Activated naive CD8-positive, alpha-beta T cell treated with anti-CD3 and anti-CD28 coated beads, Interleukin-2, amount 50 U/mL, for 16 hours (primary cell): Measurements from ENCODE around the gene MAP7.
"Not testable (repeated sequence)": the region's sequence is repeated elsewhere in the genome, so short reads cannot be mapped to it uniquely, and the experiment has no call there.

Experiments used
- DNase-seq: peaks from one replicate; pipeline ENCODE4 v3.0.0-alpha.2; 2020; ENCODE audit warnings: low read depth, low spot score

MAP7 gene

GRCh38 chr6:136470044-136470443 is 80.2 kb downstream of the MAP7 start:
- no peak for DNase-seq

- DNase-seq, result no peak
Measured at GRCh38 chr6:136469154-136469553, 81.1 kb downstream of the MAP7 start.

- no peak for DNase-seq
Measured at GRCh38 chr6:136468711-136469110, 81.5 kb downstream of the MAP7 start.

- no peak for DNase-seq
Measured at GRCh38 chr6:136467186-136467585, 83.0 kb downstream of the MAP7 start.

GRCh38 chr6:136466777-136467176 is 83.4 kb downstream of the MAP7 start:
- no peak for DNase-seq

GRCh38 chr6:136465766-136466303 is 84.4 kb downstream of the MAP7 start:
- no peak for DNase-seq

- no peak for DNase-seq
Measured at GRCh38 chr6:136464874-136465273, 85.3 kb downstream of the MAP7 start.

- no peak for DNase-seq
Measured at GRCh38 chr6:136464148-136464547, 86.1 kb downstream of the MAP7 start.

- DNase-seq, result no peak
Measured at GRCh38 chr6:136463743-136464142, 86.5 kb downstream of the MAP7 start.

GRCh38 chr6:136446579-136447187 is 103.5 kb downstream of the MAP7 start:
- DNase-seq, result no peak

- DNase-seq, result no peak
Measured at GRCh38 chr6:136446145-136446544, 104.1 kb downstream of the MAP7 start.

GRCh38 chr6:136445063-136445462 is 105.2 kb downstream of the MAP7 start:
- DNase-seq, result no peak

GRCh38 chr6:136440203-136440602 is 110.0 kb downstream of the MAP7 start:
- DNase-seq, result no peak

GRCh38 chr6:136439514-136440190 is 110.6 kb downstream of the MAP7 start:
- no peak for DNase-seq

- no peak for DNase-seq
Measured at GRCh38 chr6:136438441-136438840, 111.8 kb downstream of the MAP7 start.

- no peak for DNase-seq
Measured at GRCh38 chr6:136437246-136437645, 113.0 kb downstream of the MAP7 start.

GRCh38 chr6:136435101-136435500 is 115.1 kb downstream of the MAP7 start:
- DNase-seq, result no peak

- DNase-seq, result not testable (repeated sequence)
Measured at GRCh38 chr6:136431306-136431705, 118.9 kb downstream of the MAP7 start.

GRCh38 chr6:136429264-136430065 is 120.8 kb downstream of the MAP7 start:
- no peak for DNase-seq

- DNase-seq, result no peak
Measured at GRCh38 chr6:136427378-136427717, 122.9 kb downstream of the MAP7 start.

GRCh38 chr6:136426627-136427377 is 123.4 kb downstream of the MAP7 start:
- no peak for DNase-seq

GRCh38 chr6:136425793-136426192 is 124.4 kb downstream of the MAP7 start:
- DNase-seq, result no peak
